CD4-positive, alpha-beta memory T cell (primary cell): ENCODE results near the gene ZMYM4. TPM values are rescaled to one million over a fixed set of nuclear protein-coding genes. Genes with fewer than 3 reads are reported as not detected.

Experiments
- CTCF ChIA-PET: fragments of 350-600 bp; sonication (Branson Sonifier 250); formaldehyde crosslinking; loops from one replicate; lab custom pipeline; 2021; ENCODE audit warnings: inconsistent platforms; ENCODE audit not compliant: partially characterized antibody; lab: Charles Lee
- POLR2A ChIA-PET: fragments of 350-600 bp; sonication (Branson Sonifier 250); formaldehyde crosslinking; loops from one replicate; lab custom pipeline; 2021; ENCODE audit not compliant: partially characterized antibody; lab: Charles Lee
- DNase-seq, 5 donors: peaks; one replicate each; pipeline versions ENCODE4 v3.0.0 to v3.0.0-alpha.2; 2020 to 2022; ENCODE audit warnings: mixed read lengths in 1 of 5
- H3K27ac ChIP-seq: one replicate; pipeline ENCODE4 v1.7.0; 2013; ENCODE audit warnings: low read depth, low read length
- H3K27me3 ChIP-seq: 2 replicates; pipeline ENCODE4 v1.7.0; 2013; ENCODE audit warnings: mild to moderate bottlenecking, low read length, moderate library complexity; ENCODE audit not compliant: insufficient read depth
- H3K36me3 ChIP-seq: 2 replicates; pipeline ENCODE4 v1.7.0; 2013; ENCODE audit warnings: mild to moderate bottlenecking, low read length, moderate library complexity; ENCODE audit not compliant: insufficient read depth
- H3K4me1 ChIP-seq: 2 replicates; pipeline ENCODE4 v1.7.0; 2013; ENCODE audit warnings: mild to moderate bottlenecking, low read length, moderate library complexity; ENCODE audit not compliant: insufficient read depth
- H3K4me3 ChIP-seq, 2 donors: one replicate each; pipeline ENCODE4 v1.7.0; 2013; ENCODE audit warnings: low read length in 2 of 2, mild to moderate bottlenecking in 1 of 2
- H3K9me3 ChIP-seq, 2 donors: one replicate each; pipeline ENCODE4 v1.7.0; 2013; ENCODE audit warnings: low read length in 2 of 2, control low read depth in 1 of 2; ENCODE audit not compliant: control insufficient read depth in 1 of 2
- H3K27ac Mint-ChIP-seq, 7 donors: one replicate each; pipeline ENCODE4 v1.8.0; 2020 to 2021; ENCODE audit warnings: mixed read lengths in 7 of 7, mild to moderate bottlenecking in 6 of 7, inconsistent platforms in 3 of 7, moderate library complexity in 3 of 7
- H3K27me3 Mint-ChIP-seq, 2 donors: one replicate each; pipeline ENCODE4 v1.8.0; 2020 to 2021; ENCODE audit warnings: mixed read lengths in 2 of 2
- H3K36me3 Mint-ChIP-seq, 2 donors: one replicate each; pipeline ENCODE4 v1.8.0; 2020 to 2021; ENCODE audit warnings: mixed read lengths in 2 of 2, inconsistent platforms in 1 of 2, mild to moderate bottlenecking in 1 of 2
- H3K4me1 Mint-ChIP-seq, 4 donors: one replicate each; pipeline ENCODE4 v1.8.0; 2020 to 2021; ENCODE audit warnings: mixed read lengths in 4 of 4, mild to moderate bottlenecking in 1 of 4
- H3K4me3 Mint-ChIP-seq, 8 donors: one replicate each; pipeline ENCODE4 v1.8.0; 2020 to 2021; ENCODE audit warnings: mixed read lengths in 8 of 8, mild to moderate bottlenecking in 7 of 8, moderate library complexity in 6 of 8, inconsistent platforms in 3 of 8
- H3K9me3 Mint-ChIP-seq, 8 donors: one replicate each; pipeline ENCODE4 v1.8.0; 2020 to 2021; ENCODE audit warnings: mixed read lengths in 8 of 8, mild to moderate bottlenecking in 5 of 8, inconsistent platforms in 3 of 8, moderate library complexity in 1 of 8
- intact Hi-C: fragments of 100-400 bp; cut with micrococcal nuclease; formaldehyde crosslinking; loops from one replicate; pipeline ENCODE4 v1.15.1; 2023
- polyA plus RNA-seq, 2 donors: library from polyadenylated mRNA; unstranded; fragments of 300-500 nt; fragmentation: Illumina TruSeq; gene quantifications; one replicate each; pipeline ENCODE4 v1.2.3, GENCODE V29; 2021
- total RNA-seq, 2 experiments: library from RNA; stranded (reverse); gene quantifications; one replicate each; pipeline ENCODE4 v1.2.3, GENCODE V29; 2021

ZMYM4 gene
- total and polyA plus RNA-seq, 4 experiments from 2014 or later: 13.8 to 41.9 (median 34.5) TPM

GRCh38 chr1:35428360-35428759 lies 159.9 kb downstream of the ZMYM4 start:
- Mint-ChIP-seq H3K9me3 (no peaks in the 10 kb centered on the region), H3K4me1 (peaks cover 16 to 24% (median 21%) of the 10 kb centered on the region in 4 donors), H3K27me3 (no peaks in the 10 kb centered on the region), H3K4me3 (no peak overlapping the region), H3K36me3 (peaks cover 8 to 17% of the 10 kb centered on the region in 2 donors), H3K27ac (peak overlapping the region in 1 of 7 donors; percentile 6)
- POLR2A ChIA-PET: no interaction called here
- Histone ChIP-seq H3K27ac (no peak overlapping the region), H3K4me1 (no peaks in the 10 kb centered on the region), H3K27me3 (no peaks in the 10 kb centered on the region), H3K4me3 (no peak overlapping the region), H3K36me3 (peaks cover 4% of the 10 kb centered on the region), H3K9me3 (no peaks in the 10 kb centered on the region)
- intact Hi-C loops: no loop called here
- DNase-seq: no peak
- CTCF ChIA-PET: no interaction called here

GRCh38 chr1:35430762-35431161 lies 162.3 kb downstream of the ZMYM4 start:
- Histone ChIP-seq H3K4me1 (no peaks in the 10 kb centered on the region), H3K9me3 (no peaks in the 10 kb centered on the region), H3K36me3 (peaks cover 19% of the 10 kb centered on the region), H3K27me3 (no peaks in the 10 kb centered on the region), H3K27ac (no peak overlapping the region), H3K4me3 (no peak overlapping the region)
- POLR2A ChIA-PET: no interaction called here
- Mint-ChIP-seq H3K4me3 (no peak overlapping the region), H3K9me3 (no peaks in the 10 kb centered on the region), H3K36me3 (peaks cover 23 to 32% of the 10 kb centered on the region in 2 donors), H3K27ac (peak overlapping the region in 6 of 7 donors; percentile 3 to 89 (median 68)), H3K27me3 (no peaks in the 10 kb centered on the region), H3K4me1 (peaks cover 18 to 28% (median 21%) of the 10 kb centered on the region in 4 donors)
- CTCF ChIA-PET: interaction anchor here (2.1 kb wide), 1 partner anchor 21 kb away, joined by 8 read pairs; no protein-coding TSS in a partner anchor
- no peak for DNase-seq
- intact Hi-C loops: no loop called here

- POLR2A ChIA-PET: interaction anchor here (0.9 kb wide), 1 partner anchor 22 kb away, joined by 3 read pairs; no protein-coding TSS in a partner anchor
- peak overlapping the region; percentile 3 to 89 (median 81) for H3K27ac Mint-ChIP-seq
These were observed 162.7 kb downstream of the ZMYM4 start for GRCh38 chr1:35431173-35431599.

GRCh38 chr1:35432231-35432630 lies 163.7 kb downstream of the ZMYM4 start:
- H3K9me3 Mint-ChIP-seq: no peaks in the 10 kb centered on the region
- Histone ChIP-seq H3K27ac (no peak overlapping the region), H3K4me3 (no peak overlapping the region), H3K36me3 (peaks cover 27% of the 10 kb centered on the region), H3K9me3 (no peaks in the 10 kb centered on the region), H3K4me1 (no peaks in the 10 kb centered on the region), H3K27me3 (no peaks in the 10 kb centered on the region)
- H3K36me3 Mint-ChIP-seq: peaks cover 35 to 39% of the 10 kb centered on the region in 2 donors
- POLR2A ChIA-PET: interaction anchor here (0.9 kb wide), 1 partner anchor 21 kb away, joined by 3 read pairs; no protein-coding TSS in a partner anchor
- no peaks in the 10 kb centered on the region for H3K27me3 Mint-ChIP-seq
- peaks cover 18 to 28% (median 20%) of the 10 kb centered on the region in 4 donors for H3K4me1 Mint-ChIP-seq
- no peak overlapping the region for H3K4me3 Mint-ChIP-seq
- intact Hi-C loops: no loop called here
- DNase-seq: no peak
- H3K27ac Mint-ChIP-seq: peak overlapping the region; percentile 12 to 89 (median 49)
- CTCF ChIA-PET: interaction anchor here (2.1 kb wide), 1 partner anchor 19 kb away, joined by 8 read pairs; no protein-coding TSS in a partner anchor

More at GRCh38 chr1:35431173-35431599, 162.7 kb downstream of the ZMYM4 start:
- no peaks in the 10 kb centered on the region for H3K4me1 ChIP-seq
- H3K9me3 ChIP-seq: no peaks in the 10 kb centered on the region
- H3K27me3 ChIP-seq: no peaks in the 10 kb centered on the region
- peaks cover 18 to 28% (median 20%) of the 10 kb centered on the region in 4 donors for H3K4me1 Mint-ChIP-seq
- H3K27me3 Mint-ChIP-seq: no peaks in the 10 kb centered on the region
- intact Hi-C loops: no loop called here
- H3K4me3 ChIP-seq: no peak overlapping the region
- no peak overlapping the region for H3K27ac ChIP-seq
- H3K4me3 Mint-ChIP-seq: peak overlapping the region in 2 of 8 donors; percentile 27 to 41
- CTCF ChIA-PET: interaction anchor here (2.1 kb wide), 1 partner anchor 20 kb away, joined by 8 read pairs; no protein-coding TSS in a partner anchor
- peaks cover 23% of the 10 kb centered on the region for H3K36me3 ChIP-seq
- no peaks in the 10 kb centered on the region for H3K9me3 Mint-ChIP-seq
- peaks cover 24 to 32% of the 10 kb centered on the region in 2 donors for H3K36me3 Mint-ChIP-seq
- DNase-seq: peak in 1 of 5 donors; percentile 21

- Histone ChIP-seq H3K27me3 (no peaks in the 10 kb centered on the region), H3K4me3 (no peak overlapping the region), H3K4me1 (no peaks in the 10 kb centered on the region), H3K9me3 (no peaks in the 10 kb centered on the region), H3K27ac (no peak overlapping the region), H3K36me3 (peaks cover 27% of the 10 kb centered on the region)
- peak overlapping the region in 2 of 7 donors; percentile 2 to 46 for H3K27ac Mint-ChIP-seq
- H3K4me1 Mint-ChIP-seq: peaks cover 18 to 36% (median 20%) of the 10 kb centered on the region in 4 donors
- ChIA-PET CTCF (no interaction called here), POLR2A (no interaction called here)
- no peak for DNase-seq
- intact Hi-C loops: no loop called here
- H3K9me3 Mint-ChIP-seq: no peaks in the 10 kb centered on the region
- H3K27me3 Mint-ChIP-seq: no peaks in the 10 kb centered on the region
- H3K4me3 Mint-ChIP-seq: no peak overlapping the region
- H3K36me3 Mint-ChIP-seq: peaks cover 45 to 50% of the 10 kb centered on the region in 2 donors
These were observed 165.2 kb downstream of the ZMYM4 start for GRCh38 chr1:35433714-35434113.

GRCh38 chr1:35434703-35435102 lies 166.2 kb downstream of the ZMYM4 start:
- no peak overlapping the region for H3K4me3 ChIP-seq
- H3K36me3 ChIP-seq: peaks cover 35% of the 10 kb centered on the region
- DNase-seq: no peak
- no peaks in the 10 kb centered on the region for H3K4me1 ChIP-seq
- no peaks in the 10 kb centered on the region for H3K9me3 ChIP-seq
- no peaks in the 10 kb centered on the region for H3K27me3 ChIP-seq
- H3K9me3 Mint-ChIP-seq: no peaks in the 10 kb centered on the region
- H3K27ac ChIP-seq: no peak overlapping the region
- intact Hi-C loops: no loop called here
- peaks cover 18 to 36% (median 20%) of the 10 kb centered on the region in 4 donors for H3K4me1 Mint-ChIP-seq
- peak overlapping the region in 1 of 7 donors; percentile 11 for H3K27ac Mint-ChIP-seq
- H3K4me3 Mint-ChIP-seq: no peak overlapping the region
- CTCF ChIA-PET: interaction anchor here (0.6 to 1.2 kb wide), 2 partner anchors 10 to 16 kb away, joined by 3 to 5 read pairs; no protein-coding TSS in a partner anchor
- H3K36me3 Mint-ChIP-seq: peaks cover 54 to 60% of the 10 kb centered on the region in 2 donors
- no peaks in the 10 kb centered on the region for H3K27me3 Mint-ChIP-seq
- POLR2A ChIA-PET: no interaction called here

GRCh38 chr1:35436078-35436477 lies 167.6 kb downstream of the ZMYM4 start:
- H3K27me3 Mint-ChIP-seq: no peaks in the 10 kb centered on the region
- peaks cover 58 to 63% of the 10 kb centered on the region in 2 donors for H3K36me3 Mint-ChIP-seq
- peaks cover 49% of the 10 kb centered on the region for H3K36me3 ChIP-seq

More at GRCh38 chr1:35436078-35436477, 167.6 kb downstream of the ZMYM4 start:
- Mint-ChIP-seq H3K4me1 (peaks cover 13 to 30% (median 16%) of the 10 kb centered on the region in 4 donors), H3K4me3 (no peak overlapping the region), H3K27ac (no peak overlapping the region), H3K9me3 (no peaks in the 10 kb centered on the region)
- intact Hi-C loops: no loop called here
- Histone ChIP-seq H3K4me1 (no peaks in the 10 kb centered on the region), H3K4me3 (no peak overlapping the region), H3K27me3 (no peaks in the 10 kb centered on the region), H3K27ac (no peak overlapping the region), H3K9me3 (no peaks in the 10 kb centered on the region)
- DNase-seq: no peak
- CTCF ChIA-PET: interaction anchor here (1.3 to 8.3 kb wide), 2 partner anchors 15 to 79 kb away, joined by 3 to 52 read pairs; no protein-coding TSS in a partner anchor
- POLR2A ChIA-PET: no interaction called here
